Activated T-cell treated with anti-CD3 and anti-CD28 coated beads, Interleukin-2, amount 50 U/mL, for 24 hours (primary cell): ENCODE results near the gene AVEN.

Experiments
- DNase-seq: peaks from one replicate; pipeline ENCODE4 v3.0.0-alpha.2; 2020
- H3K27ac Mint-ChIP-seq: 2 replicates; pipeline ENCODE4 v1.8.0; 2020; ENCODE audit warnings: mild to moderate bottlenecking, mixed read lengths
- H3K27me3 Mint-ChIP-seq: 2 replicates; pipeline ENCODE4 v1.8.0; 2020; ENCODE audit warnings: mixed read lengths
- H3K36me3 Mint-ChIP-seq: 2 replicates; pipeline ENCODE4 v1.8.0; 2020; ENCODE audit warnings: low read depth, mixed read lengths
- H3K4me1 Mint-ChIP-seq: 2 replicates; pipeline ENCODE4 v1.8.0; 2020; ENCODE audit warnings: low read depth, mixed read lengths
- H3K4me3 Mint-ChIP-seq: 2 replicates; pipeline ENCODE4 v1.8.0; 2020; ENCODE audit warnings: mild to moderate bottlenecking, moderate library complexity, mixed read lengths
- H3K9me3 Mint-ChIP-seq: 2 replicates; pipeline ENCODE4 v1.8.0; 2020; ENCODE audit warnings: mixed read lengths

Gene AVEN

DNA sequence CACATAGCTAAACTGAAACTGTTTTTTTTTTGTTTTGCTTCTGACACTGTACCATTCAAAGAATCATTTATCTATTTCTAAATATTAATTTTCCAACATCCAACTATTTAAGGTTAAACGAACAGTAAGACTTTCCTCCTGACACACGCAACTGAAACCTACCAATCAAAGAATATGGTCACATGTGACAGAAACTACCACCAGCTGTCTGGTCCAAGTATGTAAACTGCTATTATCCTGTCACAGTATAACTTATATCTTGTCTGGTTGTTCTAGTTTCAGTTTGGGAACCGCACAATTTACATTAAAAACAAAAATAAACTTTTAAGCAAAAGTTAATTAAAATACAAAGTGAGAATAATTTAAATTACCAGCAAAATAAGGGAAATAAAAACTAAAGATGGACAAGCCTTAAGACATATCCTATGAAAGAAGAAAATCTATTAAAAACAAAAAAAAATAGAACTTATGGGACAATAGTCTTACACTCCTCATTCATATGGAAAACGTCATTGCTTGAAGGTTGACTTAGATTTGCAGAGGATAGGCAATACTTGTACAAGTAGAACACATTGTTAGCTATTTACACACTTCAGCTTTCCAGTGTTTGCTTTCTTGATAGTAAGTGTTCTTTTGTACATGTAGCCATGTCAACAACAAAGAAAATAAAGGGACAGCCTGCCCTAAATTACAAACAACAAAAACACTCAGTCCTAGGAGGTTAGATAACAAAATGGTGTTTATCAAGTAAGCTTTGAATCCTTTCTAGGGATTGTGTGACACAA, 97.5 kb downstream of the AVEN start:
- no peak for DNase-seq
- Mint-ChIP-seq H3K9me3 (no peaks in the 10 kb centered on the region), H3K4me3 (no peak overlapping the region), H3K36me3 (peaks cover 3% of the 10 kb centered on the region), H3K4me1 (no peaks in the 10 kb centered on the region), H3K27ac (no peak overlapping the region), H3K27me3 (no peaks in the 10 kb centered on the region)

DNA sequence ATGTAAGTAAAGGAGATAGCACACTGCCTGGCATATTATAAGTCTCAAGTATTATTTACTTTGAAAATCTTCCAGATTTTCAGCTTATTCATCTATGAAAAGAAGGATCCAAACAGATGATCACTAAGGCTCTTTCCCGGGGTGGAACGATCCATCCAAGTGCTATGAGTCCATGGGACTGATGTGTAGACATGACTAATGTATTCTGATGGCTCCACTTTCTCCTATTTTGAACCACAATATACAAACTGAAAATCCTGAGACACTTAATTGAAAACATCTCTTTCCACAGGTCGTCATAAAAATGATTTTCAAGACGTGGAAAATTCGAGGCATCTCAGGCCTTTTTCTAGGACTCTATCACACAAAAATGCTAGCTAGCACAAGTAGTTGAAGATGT, 104.1 kb downstream of the AVEN start:
- no peak for DNase-seq
- no peak overlapping the region for H3K4me3 Mint-ChIP-seq
- H3K9me3 Mint-ChIP-seq = no peaks in the 10 kb centered on the region
- H3K36me3 Mint-ChIP-seq = no peaks in the 10 kb centered on the region
- no peaks in the 10 kb centered on the region for H3K4me1 Mint-ChIP-seq
- H3K27me3 Mint-ChIP-seq = no peaks in the 10 kb centered on the region
- H3K27ac Mint-ChIP-seq = no peak overlapping the region

DNA sequence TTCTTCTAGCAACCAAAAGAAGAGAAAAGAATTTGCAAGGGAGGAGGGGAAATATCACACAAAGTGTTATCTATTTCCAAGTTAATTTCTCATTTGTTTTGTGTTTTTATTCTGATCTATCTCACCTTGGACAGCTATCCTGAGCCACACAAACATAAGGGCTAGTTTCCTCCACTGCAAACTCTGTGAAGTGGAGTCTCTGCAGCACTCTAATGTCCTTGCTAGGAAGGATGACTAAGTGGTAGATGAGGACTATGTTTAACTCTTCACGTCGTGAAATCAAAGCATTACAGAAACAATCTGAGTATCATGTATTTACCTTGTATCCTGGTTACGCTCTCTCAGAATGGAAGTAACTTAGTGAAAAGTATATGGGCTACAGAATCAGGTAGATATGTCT, 104.6 kb downstream of the AVEN start:
- no peak for DNase-seq
- H3K36me3 Mint-ChIP-seq = no peaks in the 10 kb centered on the region
- no peak overlapping the region for H3K27ac Mint-ChIP-seq
- H3K9me3 Mint-ChIP-seq = no peaks in the 10 kb centered on the region
- H3K27me3 Mint-ChIP-seq = no peaks in the 10 kb centered on the region
- no peaks in the 10 kb centered on the region for H3K4me1 Mint-ChIP-seq
- no peak overlapping the region for H3K4me3 Mint-ChIP-seq

DNA sequence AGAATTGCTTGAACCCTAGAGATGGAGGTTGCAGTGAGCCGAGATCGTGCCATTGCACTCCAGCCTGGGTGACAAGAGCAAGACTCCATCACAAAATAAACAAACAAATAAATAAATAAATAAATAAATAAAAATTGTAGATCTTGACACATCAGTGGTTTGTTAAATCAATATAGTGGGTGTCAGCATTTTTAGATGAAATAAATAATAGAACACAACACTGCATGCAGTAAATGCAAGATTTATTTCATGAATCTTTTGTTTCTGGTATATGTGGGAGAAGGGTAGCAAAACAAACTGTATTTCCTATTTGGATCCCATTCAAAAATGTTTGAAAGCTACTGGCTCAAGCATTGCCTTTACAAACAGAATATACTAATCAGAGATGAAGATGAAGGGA, 106.3 kb downstream of the AVEN start:
- Mint-ChIP-seq H3K27me3 (no peaks in the 10 kb centered on the region), H3K4me3 (no peak overlapping the region), H3K36me3 (no peaks in the 10 kb centered on the region), H3K27ac (no peak overlapping the region), H3K4me1 (no peaks in the 10 kb centered on the region), H3K9me3 (no peaks in the 10 kb centered on the region)
- no peak for DNase-seq

DNA sequence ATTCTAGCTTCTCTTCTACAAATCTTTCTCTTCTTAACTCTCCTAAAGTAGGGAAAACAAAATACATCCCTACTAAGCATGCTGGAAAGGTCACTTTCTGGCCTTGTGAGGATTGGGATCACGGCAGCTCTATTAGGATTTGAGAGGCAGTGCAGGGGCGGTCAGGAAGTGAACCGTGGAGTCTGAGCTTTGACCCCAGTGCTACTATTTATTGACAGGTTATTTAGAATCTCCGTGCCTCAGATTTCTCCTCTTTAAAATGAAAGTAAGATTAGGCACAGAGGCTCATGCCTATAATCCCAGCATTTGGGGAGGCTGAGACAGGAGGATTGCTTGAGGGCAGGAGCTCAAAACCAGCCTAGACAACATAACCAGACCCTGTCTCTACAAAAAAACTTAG, 112.7 kb downstream of the AVEN start:
- Mint-ChIP-seq H3K27me3 (no peaks in the 10 kb centered on the region), H3K36me3 (no peaks in the 10 kb centered on the region), H3K4me3 (no peak overlapping the region), H3K4me1 (no peaks in the 10 kb centered on the region), H3K9me3 (no peaks in the 10 kb centered on the region), H3K27ac (no peak overlapping the region)
- no peak for DNase-seq

DNA sequence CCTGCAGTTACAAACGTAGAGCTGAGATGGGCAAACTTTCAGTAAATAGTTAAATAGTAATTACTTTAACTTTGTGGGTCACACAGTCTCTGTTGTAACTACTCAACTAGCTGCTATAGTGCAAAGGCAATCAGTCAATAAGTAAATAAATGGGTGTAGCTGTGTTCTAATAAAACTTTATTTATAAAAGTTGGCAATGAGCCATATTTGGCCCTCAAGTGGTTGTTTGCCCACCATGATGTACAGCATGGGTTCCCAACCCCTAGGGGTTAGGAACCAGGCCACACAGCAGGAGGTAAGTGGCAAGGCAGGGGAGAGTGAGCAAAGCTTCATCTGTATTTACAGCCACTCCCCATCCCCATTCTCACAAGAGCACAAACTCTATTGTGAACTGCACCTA, 115.6 kb downstream of the AVEN start:
- Mint-ChIP-seq H3K9me3 (no peaks in the 10 kb centered on the region), H3K27ac (no peak overlapping the region), H3K4me3 (no peak overlapping the region), H3K4me1 (no peaks in the 10 kb centered on the region), H3K36me3 (no peaks in the 10 kb centered on the region), H3K27me3 (no peaks in the 10 kb centered on the region)
- DNase-seq = no peak

DNA sequence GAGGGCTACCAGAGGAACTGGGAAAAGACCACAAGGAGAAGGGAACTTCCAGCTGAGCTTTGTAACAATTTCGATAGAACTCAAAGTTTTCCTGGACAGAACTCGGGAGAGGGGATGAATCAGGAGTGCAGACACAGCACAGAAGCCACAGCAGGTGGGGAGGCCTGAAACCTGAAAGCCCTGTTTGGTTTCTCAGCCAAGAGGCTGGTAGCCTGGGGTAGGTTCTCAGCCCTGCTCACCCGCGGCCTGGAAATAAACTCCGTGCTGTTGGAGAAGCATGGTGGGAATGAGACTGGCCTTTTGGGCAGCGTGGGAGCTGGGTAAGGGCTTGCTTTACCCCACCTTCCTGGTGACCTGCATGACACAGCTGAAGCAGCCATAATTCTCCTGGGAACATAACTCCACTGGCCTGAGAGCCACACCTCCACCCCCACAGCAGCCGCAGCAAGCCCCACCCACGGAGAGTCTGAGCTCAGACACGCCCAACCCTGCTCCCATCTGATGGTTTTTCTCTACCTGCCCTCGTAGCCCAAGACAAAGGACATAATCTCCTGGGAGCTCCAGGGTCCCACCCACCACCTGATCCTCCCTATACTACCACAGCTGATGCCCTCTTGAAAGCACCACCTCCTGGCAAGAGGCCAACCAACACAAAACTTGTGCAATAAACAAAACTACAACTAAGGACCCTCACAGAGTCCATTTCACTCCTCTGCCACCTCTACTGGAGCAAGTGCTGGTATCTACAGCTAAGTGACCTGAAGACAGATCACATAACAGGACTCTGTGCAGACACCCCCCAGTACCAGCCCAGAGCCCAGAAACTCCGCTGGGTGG, 123.2 kb downstream of the AVEN start:
- Mint-ChIP-seq H3K36me3 (no peaks in the 10 kb centered on the region), H3K27me3 (no peaks in the 10 kb centered on the region), H3K4me3 (no peak overlapping the region), H3K27ac (no peak overlapping the region), H3K4me1 (peaks cover 10% of the 10 kb centered on the region), H3K9me3 (no peaks in the 10 kb centered on the region)
- DNase-seq = no peak

DNA sequence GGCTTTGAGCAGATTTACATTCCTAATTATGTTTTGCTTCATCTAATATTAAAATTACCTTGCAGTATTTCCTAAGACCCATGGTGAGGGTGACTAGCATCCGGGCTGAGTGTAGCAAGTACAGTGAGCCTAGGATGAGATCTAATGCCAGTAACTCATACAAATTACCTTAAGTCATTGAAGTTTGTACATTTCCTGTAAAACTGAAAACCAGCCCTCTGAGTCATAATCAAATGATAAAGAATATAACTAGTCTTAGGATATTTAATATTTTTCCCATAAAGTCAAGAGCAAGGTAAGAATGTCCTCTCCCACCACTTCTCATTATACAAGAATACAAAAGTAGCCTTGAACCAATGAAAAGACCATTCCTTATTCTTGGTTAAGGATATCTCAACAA, 125.5 kb downstream of the AVEN start:
- H3K9me3 Mint-ChIP-seq = no peaks in the 10 kb centered on the region

DNA sequence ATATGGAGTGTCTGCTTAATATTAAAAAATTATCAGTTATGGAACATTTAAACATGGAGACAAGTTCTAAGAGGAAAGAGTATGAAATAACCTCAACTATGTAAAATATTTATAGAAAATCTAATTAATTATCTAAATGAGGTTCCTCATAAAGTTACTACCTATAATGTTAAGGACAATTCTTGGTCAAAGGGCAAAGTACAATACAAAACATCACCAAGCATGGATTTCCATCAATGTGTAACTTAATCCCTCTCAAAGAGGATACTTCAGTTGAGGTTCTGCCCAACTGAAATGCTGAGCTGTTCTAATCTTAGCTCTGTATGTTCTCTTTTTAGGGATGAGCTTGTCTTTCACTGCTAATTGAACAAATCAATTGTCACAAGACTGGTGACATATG, 126.7 kb downstream of the AVEN start:
- H3K27me3 Mint-ChIP-seq = no peaks in the 10 kb centered on the region
- H3K4me1 Mint-ChIP-seq = peaks cover 11% of the 10 kb centered on the region
- no peak overlapping the region for H3K4me3 Mint-ChIP-seq
- H3K27ac Mint-ChIP-seq = no peak overlapping the region
- H3K9me3 Mint-ChIP-seq = no peaks in the 10 kb centered on the region
- no peak for DNase-seq
- no peaks in the 10 kb centered on the region for H3K36me3 Mint-ChIP-seq

More for the DNA sequence above, 125.5 kb downstream of the AVEN start:
- H3K4me3 Mint-ChIP-seq = no peak overlapping the region
- H3K36me3 Mint-ChIP-seq = no peaks in the 10 kb centered on the region
- H3K4me1 Mint-ChIP-seq = peaks cover 11% of the 10 kb centered on the region
- H3K27ac Mint-ChIP-seq = no peak overlapping the region
- no peak for DNase-seq
- H3K27me3 Mint-ChIP-seq = no peaks in the 10 kb centered on the region

DNA sequence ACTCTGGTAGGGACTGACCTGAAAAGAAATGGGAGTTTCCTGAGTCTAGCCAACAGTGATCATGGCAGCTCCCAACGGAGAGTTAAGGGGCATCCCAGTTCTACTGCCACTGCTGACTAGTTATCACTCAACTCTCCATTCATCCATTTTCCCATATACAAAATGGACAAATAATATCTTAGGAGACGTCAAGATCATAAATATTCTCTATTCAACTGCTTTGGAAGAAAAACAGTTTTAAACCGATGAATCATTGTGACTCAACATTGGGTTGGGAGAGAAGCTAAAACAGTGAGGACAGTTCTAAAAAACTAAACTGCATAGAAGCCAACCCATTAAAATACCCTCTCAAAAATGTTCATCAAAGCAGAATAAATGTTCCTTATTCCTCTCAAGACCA, 128.3 kb downstream of the AVEN start:
- no peak for DNase-seq
- H3K27ac Mint-ChIP-seq = no peak overlapping the region
- no peaks in the 10 kb centered on the region for H3K9me3 Mint-ChIP-seq
- H3K27me3 Mint-ChIP-seq = no peaks in the 10 kb centered on the region
- no peak overlapping the region for H3K4me3 Mint-ChIP-seq
- peaks cover 11% of the 10 kb centered on the region for H3K4me1 Mint-ChIP-seq
- peaks cover 2% of the 10 kb centered on the region for H3K36me3 Mint-ChIP-seq

DNA sequence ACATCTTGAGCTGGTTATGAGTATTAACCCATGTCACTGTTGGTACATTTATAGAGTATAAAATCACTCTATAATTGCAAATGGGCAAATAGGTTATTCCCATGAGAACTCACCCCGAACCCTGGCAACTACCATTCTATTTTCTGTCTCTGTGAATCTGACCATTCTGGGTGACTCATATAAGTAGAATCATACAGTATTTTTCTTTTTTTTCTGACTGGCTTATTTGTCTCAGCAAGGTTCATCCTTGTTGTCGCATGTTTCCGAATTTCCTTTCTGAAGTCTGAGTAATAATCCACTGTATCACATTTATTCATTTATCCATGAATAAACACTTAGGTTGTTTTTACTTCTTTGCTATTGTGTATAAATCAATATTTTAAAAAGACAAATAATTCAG, 130.6 kb downstream of the AVEN start:
- H3K27ac Mint-ChIP-seq = no peak overlapping the region
- DNase-seq = no peak
- H3K9me3 Mint-ChIP-seq = no peaks in the 10 kb centered on the region
- peaks cover 6% of the 10 kb centered on the region for H3K4me1 Mint-ChIP-seq
- H3K36me3 Mint-ChIP-seq = peaks cover 2% of the 10 kb centered on the region
- H3K4me3 Mint-ChIP-seq = no peak overlapping the region
- no peaks in the 10 kb centered on the region for H3K27me3 Mint-ChIP-seq

DNA sequence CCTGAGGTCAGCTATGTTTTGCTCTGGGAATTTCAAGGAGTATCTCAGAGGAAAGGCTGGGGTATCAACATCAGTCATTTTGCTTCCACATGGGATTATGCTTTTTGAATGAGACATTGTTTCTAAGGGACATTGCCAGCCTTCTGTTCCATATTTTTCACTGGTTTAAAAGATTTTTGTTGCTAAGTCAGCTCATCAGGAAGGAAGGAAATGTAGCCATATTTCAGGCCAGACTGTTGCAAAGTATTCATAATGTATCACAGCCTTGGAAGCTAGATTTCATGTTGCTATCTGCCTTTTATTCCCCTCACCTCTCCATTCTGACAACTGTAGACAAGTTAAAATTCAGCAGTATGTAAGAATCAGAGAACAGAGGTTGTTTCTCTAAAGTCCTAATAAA, 131.7 kb downstream of the AVEN start:
- Mint-ChIP-seq H3K27ac (no peak overlapping the region), H3K4me3 (no peak overlapping the region), H3K4me1 (peaks cover 3% of the 10 kb centered on the region), H3K27me3 (no peaks in the 10 kb centered on the region), H3K9me3 (no peaks in the 10 kb centered on the region), H3K36me3 (peaks cover 2% of the 10 kb centered on the region)
- no peak for DNase-seq

DNA sequence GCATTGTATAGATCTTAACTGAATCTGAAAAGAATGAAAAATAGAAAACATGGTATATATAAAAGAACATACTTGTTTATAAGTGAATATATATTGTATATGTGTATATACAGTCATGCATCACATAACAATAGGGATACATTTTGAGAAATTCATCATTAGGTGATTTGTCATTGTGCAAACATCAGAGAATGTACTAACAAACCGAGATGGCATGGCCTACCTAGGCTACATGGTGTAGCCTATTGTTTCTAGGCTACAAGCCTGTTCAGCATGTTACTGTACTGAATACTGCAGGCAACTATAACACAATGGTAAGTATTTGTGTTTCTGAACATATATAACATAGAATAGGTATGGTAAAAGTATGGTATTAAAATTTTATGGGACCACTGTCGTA, 135.3 kb downstream of the AVEN start:
- H3K36me3 Mint-ChIP-seq = peaks cover 2% of the 10 kb centered on the region
- no peaks in the 10 kb centered on the region for H3K9me3 Mint-ChIP-seq
- no peak for DNase-seq
- peaks cover 2% of the 10 kb centered on the region for H3K4me1 Mint-ChIP-seq
- H3K27me3 Mint-ChIP-seq = no peaks in the 10 kb centered on the region
- H3K27ac Mint-ChIP-seq = no peak overlapping the region
- no peak overlapping the region for H3K4me3 Mint-ChIP-seq

DNA sequence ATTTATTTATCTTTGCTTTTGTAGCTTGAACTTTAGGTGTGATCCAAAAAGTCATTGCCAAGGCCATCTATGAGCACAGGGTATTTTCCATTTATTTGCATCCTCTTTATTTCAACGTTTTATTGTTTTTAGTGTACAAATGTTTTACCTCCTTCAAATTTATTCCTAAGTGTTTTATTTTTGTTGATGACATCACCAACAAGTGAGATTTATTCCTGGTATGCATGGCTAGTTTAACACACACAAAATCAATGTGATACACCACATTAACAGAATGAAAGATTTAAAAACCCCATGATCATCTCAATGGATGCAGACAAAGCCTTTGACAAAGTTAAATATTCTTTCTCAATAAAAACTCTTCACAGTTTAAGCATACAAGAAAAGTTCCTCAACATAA, 137.0 kb downstream of the AVEN start:
- Mint-ChIP-seq H3K9me3 (no peaks in the 10 kb centered on the region), H3K36me3 (peaks cover 2% of the 10 kb centered on the region), H3K27me3 (no peaks in the 10 kb centered on the region), H3K4me3 (no peak overlapping the region), H3K27ac (no peak overlapping the region), H3K4me1 (peaks cover 9% of the 10 kb centered on the region)
- DNase-seq = no peak

DNA sequence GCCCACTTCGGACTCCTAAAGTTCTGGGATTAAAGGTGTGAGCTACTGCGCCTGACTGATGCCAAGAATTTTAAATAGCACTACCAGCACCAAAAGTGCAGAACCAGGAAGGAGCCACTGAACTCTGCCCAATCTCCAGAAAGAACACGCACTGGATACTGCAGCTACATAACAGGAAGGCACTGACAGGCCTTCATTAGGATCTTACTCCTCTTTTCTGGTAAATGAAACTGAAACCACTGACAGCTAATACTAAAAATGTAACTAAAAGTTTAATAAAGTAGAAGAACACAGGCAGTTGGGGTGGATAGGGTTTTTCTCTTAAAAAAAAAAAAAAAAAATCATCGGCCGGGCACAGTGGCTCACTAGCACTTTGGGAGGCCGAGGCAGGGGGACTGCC, 144.8 kb downstream of the AVEN start:
- no peak for DNase-seq
- Mint-ChIP-seq H3K27ac (no peak overlapping the region), H3K4me1 (peaks cover 12% of the 10 kb centered on the region), H3K4me3 (no peak overlapping the region), H3K9me3 (peaks cover 7% of the 10 kb centered on the region), H3K36me3 (no peaks in the 10 kb centered on the region), H3K27me3 (no peaks in the 10 kb centered on the region)
